Thyroid gland (tissue), 4 donors: ENCODE data around the gene ZNF750.

Experiments used
- CTCF ChIP-seq, 6 experiments: fragments of 200-600 bp in 3 of 6; fragments of 450-650 bp in 3 of 6; sonication (generic) in 3 of 6; IDR thresholded peaks; one replicate each; pipeline ENCODE4 v1.5.1; 2016 to 2019; ENCODE audit warnings: antibody characterized with exemption in 6 of 6, mild to moderate bottlenecking in 2 of 6, inconsistent platforms in 1 of 6, moderate library complexity in 1 of 6
- POLR2A ChIP-seq, 2 donors: fragments of 450-650 bp; IDR thresholded peaks; one replicate each; pipeline ENCODE4 v1.6.1; 2017; ENCODE audit warnings: antibody characterized with exemption in 2 of 2, mild to moderate bottlenecking in 2 of 2, moderate library complexity in 1 of 2

GRCh38 chr17:82830249-82830661 lies 9.6 kb downstream of the ZNF750 start:
- TF ChIP-seq CTCF (IDR thresholded peaks at IDR 0.05) (no peak), POLR2A (IDR thresholded peaks at IDR 0.05) (no peak)
